ENCODE data around the gene COL3A1. TPM values are rescaled to one million over a fixed set of nuclear protein-coding genes. Genes with fewer than 3 reads are reported as not detected.

COL3A1 gene
- total and polyA plus RNA-seq, 2 of the 13 experiments (the other 11 are each of a cell fraction or from before 2014, with no cell fraction given): 0.04 TPM; not detected in 1

DNA sequence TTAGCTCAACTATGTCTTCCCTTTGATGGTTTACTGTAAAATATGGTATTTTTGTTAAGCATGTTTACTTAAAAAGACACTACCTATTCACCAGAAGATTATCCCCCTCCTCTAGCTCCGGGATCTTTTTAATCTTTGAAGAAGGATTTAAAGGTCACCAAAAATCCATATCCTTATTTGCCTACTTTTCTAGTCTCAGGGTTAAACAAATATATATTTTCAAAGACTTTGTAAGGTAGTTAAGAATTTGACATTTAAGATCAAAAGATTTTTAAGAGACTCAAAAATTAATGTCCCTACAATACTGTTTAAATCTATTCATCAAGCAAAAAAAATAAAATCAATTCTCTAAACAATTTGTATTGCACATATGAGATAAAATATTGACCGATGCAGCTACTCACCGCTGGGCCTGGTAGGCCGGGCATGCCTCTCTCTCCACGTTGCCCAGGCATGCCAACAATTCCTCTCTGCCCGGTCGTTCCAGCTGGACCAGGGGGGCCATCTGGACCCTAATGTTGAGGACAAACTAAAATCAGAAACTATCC lies 76.1 kb downstream of the COL3A1 start:
- WGBS (ENCODE audit: low lambda C conversion rate): 0% methylated on average over 6 of the region's 7 CpGs
- Histone ChIP-seq H3K27me3 (ENCODE audit: control insufficient read depth in 1 of 2, insufficient read depth in 2 of 2, low read length in 2 of 2) (no peaks in the 10 kb centered on the region), H3K9me3 (ENCODE audit: low read length) (no peaks in the 10 kb centered on the region), H3K79me2 (ENCODE audit: insufficient read depth, low read length) (no peaks in the 10 kb centered on the region), H3K27ac (ENCODE audit: extremely low read length, insufficient read depth, low read length) (peak overlapping the region; percentile 67), H3K4me3 (replicated peaks in 1 of 3; ENCODE audit: insufficient read depth in 1 of 3, low read depth in 2 of 3, low read length in 3 of 3) (peak overlapping the region in 1 of 3 experiments; percentile 37; a peak in 2 of 6 replicates), H3K36me3 (replicated peaks in 1 of 2; ENCODE audit: control insufficient read depth in 1 of 2, insufficient read depth in 2 of 2, low read length in 2 of 2) (no peaks in the 10 kb centered on the region), H3K4me2 (ENCODE audit: low read depth, low read length) (peak overlapping the region; percentile 60), H3K9ac (ENCODE audit: insufficient read depth, low read depth, low read length) (no peak overlapping the region; the same call in 1 of the 2 replicates), H3K4me1 (ENCODE audit: insufficient read depth, low read length) (peaks cover 42% of the 10 kb centered on the region), H2AFZ (ENCODE audit: low read length) (no peak overlapping the region), H4K20me1 (ENCODE audit: insufficient read depth, low read length) (no peaks in the 10 kb centered on the region)
- ChIA-PET POLR2A (interaction anchor here (1.2 to 1.4 kb wide), 2 partner anchors 10 to 712 kb away, joined by 3 to 4 read pairs; partner anchors contain the start of gene OSGEPL1), CTCF (ENCODE audit: low intra/inter-chr PET ratio, low total read pairs) (no interaction called here)
- DNase-seq (ENCODE audit: low spot score) (peak; percentile 95), ATAC-seq (peak; percentile 97), FAIRE-seq (no peak)
- in situ Hi-C loops (cut with HindIII; ENCODE audit: extremely low pct_ligation_motif_present, low pct_unique_long_range_greater_than_20kb) (no loop called here), intact Hi-C loops (cut with micrococcal nuclease; ENCODE audit: unreplicated experiment) (no loop called here)
- no TSS peak for BruUV-seq (replicated peaks)
- no peak for TF ChIP-seq NFE2L1 (CRISPR knock-in tag; IDR thresholded peaks at IDR 0.05; ENCODE audit: borderline replicate concordance)
- no peak for TF ChIP-seq ZNF207 (IDR thresholded peaks at IDR 0.05; ENCODE audit: borderline replicate concordance)
- TF ChIP-seq HMGA1 (CRISPR knock-in tag; conservative IDR thresholded peaks at IDR 0.05): no peak
- peak; percentile 49; the same call in 1 of the 2 replicates for TF ChIP-seq NAIF1 (CRISPR knock-in tag; IDR thresholded peaks at IDR 0.05; ENCODE audit: borderline replicate concordance)
- peak; percentile 75; the same call in 1 of the 2 replicates for TF ChIP-seq SOX13 (IDR thresholded peaks at IDR 0.05)
- peak in 1 of 2 experiments; percentile 91; a peak in 2 of 4 replicates for TF ChIP-seq SOX13 (CRISPR knock-in tag; conservative IDR thresholded peaks at IDR 0.05 in 1 of 2, IDR thresholded peaks at IDR 0.05 in 1 of 2)
- TF ChIP-seq TSC22D2 (CRISPR knock-in tag; IDR thresholded peaks at IDR 0.05; ENCODE audit: borderline replicate concordance): peak; percentile 57; the same call in 1 of the 2 replicates
- TF ChIP-seq ZFP90 (CRISPR knock-in tag; IDR thresholded peaks at IDR 0.05; ENCODE audit: borderline replicate concordance): no peak
- TF ChIP-seq ZNF564 (CRISPR knock-in tag; IDR thresholded peaks at IDR 0.05): 0 out of 2 replicates have a peak, but pooled peaks have one; percentile 23
- TF ChIP-seq MLLT10 (CRISPR knock-in tag; IDR thresholded peaks at IDR 0.05): no peak
- peak; percentile 85; the same call in 1 of the 2 replicates for TF ChIP-seq RCOR2 (CRISPR knock-in tag; IDR thresholded peaks at IDR 0.05)
- peak; percentile 67; the same call in 1 of the 2 replicates for TF ChIP-seq ZNF362 (CRISPR knock-in tag; IDR thresholded peaks at IDR 0.05; ENCODE audit: borderline replicate concordance)
- TF ChIP-seq ZNF674 (CRISPR knock-in tag; IDR thresholded peaks at IDR 0.05; ENCODE audit: low read depth): no peak
- no peak for TF ChIP-seq NFRKB (IDR thresholded peaks at IDR 0.05)
- TF ChIP-seq, protein P1, sequence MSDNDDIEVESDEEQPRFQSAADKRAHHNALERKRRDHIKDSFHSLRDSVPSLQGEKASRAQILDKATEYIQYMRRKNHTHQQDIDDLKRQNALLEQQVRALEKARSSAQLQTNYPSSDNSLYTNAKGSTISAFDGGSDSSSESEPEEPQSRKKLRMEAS (IDR thresholded peaks at IDR 0.05): peak; percentile 81
- TF ChIP-seq AGO2 (optimal IDR thresholded peaks at IDR 0.05; ENCODE audit: low read depth, low read length): no peak
- TF ChIP-seq CENPT (CRISPR knock-in tag; IDR thresholded peaks at IDR 0.05; ENCODE audit: low read depth): no peak
- peak; percentile 27; the same call in 1 of the 2 replicates for TF ChIP-seq KMT2B (CRISPR knock-in tag; IDR thresholded peaks at IDR 0.05)
- TF ChIP-seq CHD4 (IDR thresholded peaks at IDR 0.05; ENCODE audit: borderline replicate concordance, low read length): peak; percentile 95
- no peak for TF ChIP-seq IKZF1 (IDR thresholded peaks at IDR 0.05)
- peak; percentile 33; the same call in 1 of the 2 replicates for TF ChIP-seq TEF (CRISPR knock-in tag; IDR thresholded peaks at IDR 0.05)
